GM23338 (cell line): ENCODE results near the gene PMP22. TPM values are rescaled to one million over a fixed set of nuclear protein-coding genes. Genes with fewer than 3 reads are reported as not detected.

ENCODE experiments used
- ATAC-seq: fragments of 200-7000 bp; cut with Tn5 transposase; 3 replicates; pipeline ENCODE4 v1.9.1; 2020
- DNase-seq: peaks from one replicate; pipeline ENCODE4 v3.0.0-alpha.2; 2015; ENCODE audit warnings: low spot score
- H2AFZ ChIP-seq: fragments of 200-600 bp; sonication (generic); 2 replicates; pipeline ENCODE4 v1.8.0; 2016; ENCODE audit warnings: antibody characterized with exemption, mild to moderate bottlenecking, moderate library complexity
- H3F3A ChIP-seq: fragments of 200-600 bp; sonication (generic); replicated peaks from 2 replicates; pipeline ENCODE4 v1.8.0; 2017; ENCODE audit warnings: antibody characterized with exemption, mixed run types, low read depth
- H3K27ac ChIP-seq: fragments of 200-600 bp; sonication (generic); 2 replicates; pipeline ENCODE4 v1.6.1; 2016; ENCODE audit warnings: low read depth
- H3K27me3 ChIP-seq: fragments of 200-600 bp; sonication (generic); 2 replicates; pipeline ENCODE4 v1.8.0; 2016; ENCODE audit warnings: mild to moderate bottlenecking, mixed run types, moderate library complexity; ENCODE audit not compliant: insufficient read depth
- H3K36me3 ChIP-seq: fragments of 200-600 bp; sonication (generic); 2 replicates; pipeline ENCODE4 v1.8.0; 2016; ENCODE audit warnings: mild to moderate bottlenecking; ENCODE audit not compliant: insufficient read depth
- H3K4me1 ChIP-seq: fragments of 200-600 bp; sonication (generic); 2 replicates; pipeline ENCODE4 v1.8.0; 2016; ENCODE audit warnings: mild to moderate bottlenecking, moderate library complexity; ENCODE audit not compliant: insufficient read depth
- H3K4me2 ChIP-seq: fragments of 200-600 bp; sonication (generic); 2 replicates; pipeline ENCODE4 v1.7.1; 2017; ENCODE audit warnings: mixed run types
- H3K4me3 ChIP-seq: fragments of 200-600 bp; sonication (generic); 2 replicates; pipeline ENCODE4 v1.6.1; 2016; ENCODE audit warnings: mixed run types
- H3K79me2 ChIP-seq: fragments of 200-600 bp; sonication (generic); replicated peaks from 2 replicates; pipeline ENCODE4 v1.8.0; 2017; ENCODE audit warnings: mild to moderate bottlenecking; ENCODE audit not compliant: insufficient read depth
- H3K9me2 ChIP-seq: fragments of 200-600 bp; sonication (generic); 2 replicates; pipeline ENCODE4 v1.8.0; 2017; ENCODE audit not compliant: insufficient read depth
- H4K20me1 ChIP-seq: fragments of 200-600 bp; sonication (generic); replicated peaks from 2 replicates; pipeline ENCODE4 v1.8.0; 2017; ENCODE audit warnings: mild to moderate bottlenecking; ENCODE audit not compliant: insufficient read depth
- H3K27ac Mint-ChIP-seq: 2 replicates; pipeline ENCODE4 v1.8.0; 2020; ENCODE audit warnings: inconsistent platforms, mild to moderate bottlenecking, moderate library complexity, mixed read lengths
- H3K27me3 Mint-ChIP-seq: 3 replicates; pipeline ENCODE4 v1.8.0; 2022; ENCODE audit warnings: low read depth, mild to moderate bottlenecking, moderate library complexity, mixed read lengths, inconsistent platforms; ENCODE audit not compliant: insufficient read depth, poor library complexity
- H3K36me3 Mint-ChIP-seq: 3 replicates; pipeline ENCODE4 v1.8.0; 2021; ENCODE audit warnings: low read depth, mild to moderate bottlenecking, inconsistent platforms, moderate library complexity, mixed read lengths
- H3K4me1 Mint-ChIP-seq: 3 replicates; pipeline ENCODE4 v1.8.0; 2020; ENCODE audit warnings: mild to moderate bottlenecking, inconsistent platforms, mixed read lengths
- H3K4me3 Mint-ChIP-seq: 3 replicates; pipeline ENCODE4 v1.8.0; 2021; ENCODE audit warnings: moderate library complexity, mild to moderate bottlenecking, inconsistent platforms, mixed read lengths
- H3K9me3 Mint-ChIP-seq: 3 replicates; pipeline ENCODE4 v1.8.0; 2020; ENCODE audit warnings: moderate library complexity, mild to moderate bottlenecking, inconsistent platforms, mixed read lengths
- CREB1 ChIP-seq: fragments of 250-450 bp; sonication (Bioruptor Pico); IDR thresholded peaks from 2 replicates; pipeline ENCODE4 v1.5.0; 2020; ENCODE audit warnings: low read depth, mild to moderate bottlenecking, moderate library complexity
- CTCF ChIP-seq, 2 experiments: fragments of 200-600 bp in 1 of 2; sonication (generic) in 1 of 2; conservative IDR thresholded peaks; 2 replicates each; pipeline versions ENCODE4 v1.5.1 to v1.6.1; 2016 to 2017; ENCODE audit warnings: antibody characterized with exemption in 2 of 2, low read depth in 2 of 2, mild to moderate bottlenecking in 2 of 2, moderate library complexity in 1 of 2
- ETS1 ChIP-seq: IDR thresholded peaks from 2 replicates; pipeline ENCODE4 v1.6.1; 2016; ENCODE audit warnings: antibody characterized with exemption
- EZH2 ChIP-seq: fragments of 200-600 bp; sonication (generic); IDR thresholded peaks from one replicate; pipeline ENCODE4 v1.8.0; 2017; ENCODE audit warnings: antibody characterized with exemption, mild to moderate bottlenecking, low read depth; ENCODE audit not compliant: unreplicated experiment
- EZH2phosphoT487 ChIP-seq: fragments of 200-600 bp; sonication (generic); IDR thresholded peaks from one replicate; pipeline ENCODE4 v1.8.1; 2018; ENCODE audit warnings: antibody characterized with exemption; ENCODE audit not compliant: unreplicated experiment
- JUNB ChIP-seq: IDR thresholded peaks from one replicate; pipeline ENCODE4 v1.6.1; 2016; ENCODE audit warnings: antibody characterized with exemption; ENCODE audit not compliant: unreplicated experiment
- NANOG ChIP-seq: IDR thresholded peaks from 2 replicates; pipeline ENCODE4 v1.6.1; 2016; ENCODE audit warnings: antibody characterized with exemption, borderline replicate concordance
- POLR2AphosphoS5 ChIP-seq: IDR thresholded peaks from 2 replicates; pipeline ENCODE4 v1.6.1; 2016; ENCODE audit warnings: antibody characterized with exemption, low read depth
- REST ChIP-seq: IDR thresholded peaks from one replicate; pipeline ENCODE4 v1.6.1; 2018; ENCODE audit warnings: antibody characterized with exemption; ENCODE audit not compliant: unreplicated experiment
- STAT1 ChIP-seq: IDR thresholded peaks from one replicate; pipeline ENCODE4 v1.6.1; 2016; ENCODE audit warnings: antibody characterized with exemption; ENCODE audit not compliant: unreplicated experiment
- ZNF114 ChIP-seq: fragments of 250-450 bp; sonication (Bioruptor Pico); IDR thresholded peaks from 2 replicates; pipeline ENCODE4 v1.5.0; 2020; ENCODE audit warnings: mild to moderate bottlenecking, moderate library complexity
- ZNF331 ChIP-seq: fragments of 250-450 bp; sonication (Bioruptor Pico); IDR thresholded peaks from 2 replicates; pipeline ENCODE4 v1.5.0; 2020; ENCODE audit warnings: low read depth, mild to moderate bottlenecking, moderate library complexity
- ZNF462 ChIP-seq: fragments of 250-450 bp; sonication (Bioruptor Pico); IDR thresholded peaks from 2 replicates; pipeline ENCODE4 v1.5.0; 2020; ENCODE audit warnings: mild to moderate bottlenecking, moderate library complexity
- polyA plus RNA-seq: library from polyadenylated mRNA; unstranded; fragments of >200 nt; fragmentation: Nextera tagmentation; extraction: Ambion mirVana; gene quantifications from 2 replicates; pipeline ENCODE4 v1.2.1, GENCODE V29; 2016
- total RNA-seq: library from RNA; depleted of rRNA; stranded (reverse); fragments of >200 nt; shearing (Covaris generic); gene quantifications from 2 replicates; pipeline ENCODE4 v1.2.3, GENCODE V29; 2014

Gene PMP22
- total and polyA plus RNA-seq, 2 experiments from 2014 or later: 1.2 to 2.2 TPM

- no peak for ATAC-seq
- H3K4me1 Mint-ChIP-seq: no peaks in the 10 kb centered on the region
Observed at GRCh38 chr17:15284107-15284506, 19.0 kb upstream of the PMP22 start.

More at GRCh38 chr17:15284107-15284506, 19.0 kb upstream of the PMP22 start:
- Histone ChIP-seq H2AFZ (no peak overlapping the region), H3K79me2 (no peaks in the 10 kb centered on the region), H3K36me3 (no peaks in the 10 kb centered on the region), H3K9me2 (no peaks in the 10 kb centered on the region), H4K20me1 (no peaks in the 10 kb centered on the region), H3K27ac (no peak overlapping the region), H3K4me2 (no peak overlapping the region), H3K4me3 (no peak overlapping the region), H3K27me3 (no peaks in the 10 kb centered on the region), H3K4me1 (no peaks in the 10 kb centered on the region), H3F3A (no peaks in the 10 kb centered on the region)
- Mint-ChIP-seq H3K36me3 (no peaks in the 10 kb centered on the region), H3K27ac (no peak overlapping the region), H3K27me3 (peaks cover 6% of the 10 kb centered on the region), H3K4me3 (no peak overlapping the region), H3K9me3 (no peaks in the 10 kb centered on the region)
- DNase-seq: no peak
- TF ChIP-seq EZH2 (no peak), ZNF331 (CRISPR knock-in tag) (no peak), CTCF (conservative IDR thresholded peaks at IDR 0.05; ENCODE audit: low read depth in 2 of 2) (no peak), POLR2AphosphoS5 (no peak), ZNF462 (no peak), STAT1 (no peak), EZH2phosphoT487 (no peak), NANOG (no peak), ZNF114 (CRISPR knock-in tag) (no peak), ETS1 (no peak), CREB1 (no peak), REST (no peak), JUNB (no peak)
